ENCODE measurements around the gene FZD1. TPM values are rescaled to one million over a fixed set of nuclear protein-coding genes. Genes with fewer than 3 reads are reported as not detected.

Gene FZD1
- total RNA-seq, 1 experiment from 2014 or later, result 0.61 TPM

DNA sequence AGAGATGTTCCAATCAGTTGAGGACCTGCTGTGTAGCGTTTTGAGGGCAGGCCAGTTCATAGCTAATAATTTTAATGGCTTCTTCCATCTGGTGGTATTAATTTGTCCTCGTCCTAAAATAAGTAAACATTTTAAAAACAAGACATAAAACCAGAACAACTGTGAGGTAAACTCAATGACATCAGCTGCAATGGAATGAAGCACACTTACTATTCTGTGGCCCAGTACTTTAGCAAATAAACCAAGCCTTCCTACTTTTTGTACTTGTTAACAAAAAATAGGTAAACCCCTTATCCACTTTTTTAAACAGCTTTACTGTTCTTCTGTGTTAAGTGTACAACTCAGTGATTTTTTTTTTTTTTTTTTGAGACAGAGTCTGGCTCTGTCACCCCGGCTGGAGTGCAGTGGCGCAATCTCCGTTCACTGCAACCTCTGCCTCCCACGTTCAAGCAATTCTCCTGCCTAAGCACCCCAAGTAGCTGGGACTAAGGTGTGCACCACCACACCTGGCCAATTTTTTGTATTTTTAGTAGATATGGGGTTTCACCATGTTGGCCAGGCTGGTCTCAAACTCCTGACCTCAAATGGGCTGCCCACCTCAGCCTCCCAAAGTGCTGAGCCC, 28.9 kb upstream of the FZD1 start:
- H3K27ac ChIP-seq (ENCODE audit: insufficient read length, low read depth, low read length), result no peak overlapping the region
- no peaks in the 10 kb centered on the region for H3K23me2 ChIP-seq (ENCODE audit: insufficient read length, low read depth, low read length, poor library complexity, severe bottlenecking)
- Mint-ChIP-seq H3K9me3 (no peaks in the 10 kb centered on the region), H3K4me1 (peaks cover 0 to 8% of the 10 kb centered on the region in 2 experiments; a peak in 1 of 4 replicates), H3K36me3 (ENCODE audit: insufficient read depth in 1 of 3, low read depth in 3 of 3) (no peaks in the 10 kb centered on the region), H3K4me3 (no peak overlapping the region), H3K27ac (peak overlapping the region in 1 of 3 experiments; percentile 70; a peak in 1 of 7 replicates), H3K27me3 (ENCODE audit: low read depth) (peaks cover 3% of the 10 kb centered on the region; the same call in 1 of the 2 replicates)
- no peak overlapping the region for H3K14ac ChIP-seq (ENCODE audit: insufficient read depth, low read length)
- H3K18ac ChIP-seq (ENCODE audit: insufficient read length, low read depth, low read length), result no peak overlapping the region
- H3K27me3 ChIP-seq (ENCODE audit: insufficient read depth, low read length), result no peaks in the 10 kb centered on the region
- H3K79me2 ChIP-seq (ENCODE audit: insufficient read depth, low read length), result no peaks in the 10 kb centered on the region
- H2BK15ac ChIP-seq (ENCODE audit: low read depth, low read length), result no peak overlapping the region
- H3K56ac ChIP-seq (ENCODE audit: insufficient read length, low read depth, low read length), result no peak overlapping the region
- no peak overlapping the region for H2AFZ ChIP-seq (ENCODE audit: low read length)
- H3K4ac ChIP-seq (ENCODE audit: low read depth, low read length), result no peak overlapping the region
- no peaks in the 10 kb centered on the region for H4K20me1 ChIP-seq (ENCODE audit: control insufficient read depth, insufficient read depth, insufficient read length)
- no peak overlapping the region for H2BK120ac ChIP-seq (ENCODE audit: low read depth, low read length, poor library complexity, severe bottlenecking)
- H4K8ac ChIP-seq (replicated peaks; ENCODE audit: insufficient read length, low read depth, low read length), result no peak overlapping the region
- no peak overlapping the region for H3K23ac ChIP-seq (ENCODE audit: insufficient read length, low read depth, low read length)
- no peaks in the 10 kb centered on the region for H3K4me1 ChIP-seq (ENCODE audit: insufficient read depth, low read length)
- no peak for DNase-seq
- H2BK12ac ChIP-seq (ENCODE audit: insufficient read length, low read depth, low read length), result no peak overlapping the region
- no peak overlapping the region for H2AK5ac ChIP-seq (ENCODE audit: insufficient read length, low read length)
- no peak overlapping the region for H4K91ac ChIP-seq (ENCODE audit: insufficient read length, low read depth, low read length)
- no peaks in the 10 kb centered on the region for H3K79me1 ChIP-seq (ENCODE audit: insufficient read depth, low read depth, low read length, poor library complexity, severe bottlenecking)
- no peak overlapping the region for H2BK20ac ChIP-seq (ENCODE audit: low read depth, low read length, poor library complexity, severe bottlenecking)
- WGBS (ENCODE audit: extremely low coverage, insufficient read length, low lambda C conversion rate), result no CpG with 5 or more reads among the region's 6 CpGs
- TF ChIP-seq, protein P1, sequence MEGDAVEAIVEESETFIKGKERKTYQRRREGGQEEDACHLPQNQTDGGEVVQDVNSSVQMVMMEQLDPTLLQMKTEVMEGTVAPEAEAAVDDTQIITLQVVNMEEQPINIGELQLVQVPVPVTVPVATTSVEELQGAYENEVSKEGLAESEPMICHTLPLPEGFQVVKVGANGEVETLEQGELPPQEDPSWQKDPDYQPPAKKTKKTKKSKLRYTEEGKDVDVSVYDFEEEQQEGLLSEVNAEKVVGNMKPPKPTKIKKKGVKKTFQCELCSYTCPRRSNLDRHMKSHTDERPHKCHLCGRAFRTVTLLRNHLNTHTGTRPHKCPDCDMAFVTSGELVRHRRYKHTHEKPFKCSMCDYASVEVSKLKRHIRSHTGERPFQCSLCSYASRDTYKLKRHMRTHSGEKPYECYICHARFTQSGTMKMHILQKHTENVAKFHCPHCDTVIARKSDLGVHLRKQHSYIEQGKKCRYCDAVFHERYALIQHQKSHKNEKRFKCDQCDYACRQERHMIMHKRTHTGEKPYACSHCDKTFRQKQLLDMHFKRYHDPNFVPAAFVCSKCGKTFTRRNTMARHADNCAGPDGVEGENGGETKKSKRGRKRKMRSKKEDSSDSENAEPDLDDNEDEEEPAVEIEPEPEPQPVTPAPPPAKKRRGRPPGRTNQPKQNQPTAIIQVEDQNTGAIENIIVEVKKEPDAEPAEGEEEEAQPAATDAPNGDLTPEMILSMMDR (conservative IDR thresholded peaks at IDR 0.05), result no peak
- no peak overlapping the region for H4K5ac ChIP-seq (ENCODE audit: insufficient read length, low read depth, low read length)
- H3K4me2 ChIP-seq (ENCODE audit: insufficient read depth, insufficient read length, low read length), result no peak overlapping the region
- no peaks in the 10 kb centered on the region for H3K9me3 ChIP-seq (ENCODE audit: control insufficient read depth, low read depth, low read length)
- H2BK5ac ChIP-seq (ENCODE audit: insufficient read length, low read length), result no peak overlapping the region
- no peak overlapping the region for H3T11ph ChIP-seq (ENCODE audit: low read length)
- H3K9ac ChIP-seq (ENCODE audit: extremely low read depth, insufficient read length, low read length), result no peak overlapping the region
